ENCODE results near the gene HTR4. TPM values are rescaled to one million over a fixed set of nuclear protein-coding genes. Genes with fewer than 3 reads are reported as not detected.

Gene HTR4
- total RNA-seq, 1 donor from 2014 or later = not detected

- no peaks in the 10 kb centered on the region for H3K9me3 Mint-ChIP-seq (ENCODE audit: low read depth)
- H3K4me3 Mint-ChIP-seq (ENCODE audit: unreplicated experiment) = no peak overlapping the region
- DNase-seq (ENCODE audit: low spot score) = no peak
- no peaks in the 10 kb centered on the region for H3K36me3 Mint-ChIP-seq (ENCODE audit: low read depth)
- H3K27me3 Mint-ChIP-seq (ENCODE audit: low read depth) = peaks cover 21% of the 10 kb centered on the region
- H3K27ac Mint-ChIP-seq (ENCODE audit: unreplicated experiment) = no peak overlapping the region
- no peak for TF ChIP-seq CTCF (IDR thresholded peaks at IDR 0.05)
- no peaks in the 10 kb centered on the region for H3K4me1 Mint-ChIP-seq (ENCODE audit: low read depth)
Observed at GRCh38 chr5:148632255-148633066, 21.9 kb downstream of the HTR4 start.

- no peak overlapping the region for H3K4me3 Mint-ChIP-seq (ENCODE audit: unreplicated experiment)
Observed at GRCh38 chr5:148626986-148627385, 27.3 kb downstream of the HTR4 start.

GRCh38 chr5:148626081-148626613 is 28.2 kb downstream of the HTR4 start:
- Mint-ChIP-seq H3K4me3 (ENCODE audit: unreplicated experiment) (no peak overlapping the region), H3K9me3 (ENCODE audit: low read depth) (no peaks in the 10 kb centered on the region), H3K4me1 (ENCODE audit: low read depth) (no peaks in the 10 kb centered on the region), H3K36me3 (ENCODE audit: low read depth) (no peaks in the 10 kb centered on the region), H3K27me3 (ENCODE audit: low read depth) (peaks cover 26% of the 10 kb centered on the region), H3K27ac (ENCODE audit: unreplicated experiment) (no peak overlapping the region)
- TF ChIP-seq CTCF (IDR thresholded peaks at IDR 0.05) = no peak
- DNase-seq (ENCODE audit: low spot score) = no peak

More at GRCh38 chr5:148626986-148627385, 27.3 kb downstream of the HTR4 start:
- no peak for TF ChIP-seq CTCF (IDR thresholded peaks at IDR 0.05)
- Mint-ChIP-seq H3K4me1 (ENCODE audit: low read depth) (no peaks in the 10 kb centered on the region), H3K27me3 (ENCODE audit: low read depth) (peaks cover 27% of the 10 kb centered on the region), H3K27ac (ENCODE audit: unreplicated experiment) (no peak overlapping the region), H3K9me3 (ENCODE audit: low read depth) (no peaks in the 10 kb centered on the region), H3K36me3 (ENCODE audit: low read depth) (no peaks in the 10 kb centered on the region)
- DNase-seq (ENCODE audit: low spot score) = no peak

- Mint-ChIP-seq H3K27me3 (ENCODE audit: low read depth) (peaks cover 25% of the 10 kb centered on the region), H3K9me3 (ENCODE audit: low read depth) (no peaks in the 10 kb centered on the region), H3K4me3 (ENCODE audit: unreplicated experiment) (no peak overlapping the region), H3K36me3 (ENCODE audit: low read depth) (no peaks in the 10 kb centered on the region), H3K4me1 (ENCODE audit: low read depth) (no peaks in the 10 kb centered on the region), H3K27ac (ENCODE audit: unreplicated experiment) (no peak overlapping the region)
- no peak for TF ChIP-seq CTCF (IDR thresholded peaks at IDR 0.05)
- no peak for DNase-seq (ENCODE audit: low spot score)
Observed at GRCh38 chr5:148625250-148625649, 29.1 kb downstream of the HTR4 start.

- no peaks in the 10 kb centered on the region for H3K4me1 Mint-ChIP-seq (ENCODE audit: low read depth)
- H3K4me3 Mint-ChIP-seq (ENCODE audit: unreplicated experiment) = no peak overlapping the region
- no peak overlapping the region for H3K27ac Mint-ChIP-seq (ENCODE audit: unreplicated experiment)
- DNase-seq (ENCODE audit: low spot score) = no peak
- no peak for TF ChIP-seq CTCF (IDR thresholded peaks at IDR 0.05)
- no peaks in the 10 kb centered on the region for H3K36me3 Mint-ChIP-seq (ENCODE audit: low read depth)
- peaks cover 26% of the 10 kb centered on the region for H3K27me3 Mint-ChIP-seq (ENCODE audit: low read depth)
- H3K9me3 Mint-ChIP-seq (ENCODE audit: low read depth) = no peaks in the 10 kb centered on the region
Observed at GRCh38 chr5:148623741-148624140, 30.6 kb downstream of the HTR4 start.

Measured in chondrocyte (in vitro differentiated cells).